SU-DHL-6 (cell line): Measurements from ENCODE around the gene SDCCAG8.

Source experiments
- EZH2phosphoT487 ChIP-seq: fragments of 200-600 bp; sonication (generic), shearing (Covaris generic); conservative IDR thresholded peaks from 2 replicates; pipeline ENCODE4 v1.6.1; 2018; ENCODE audit warnings: mild to moderate bottlenecking, antibody characterized with exemption, low read length, moderate library complexity, mixed read lengths
- TF ChIP-seq, protein P1 (sequence below): fragments of 200-600 bp; sonication (generic); IDR thresholded peaks from one replicate; pipeline ENCODE4 v1.5.1; 2017; ENCODE audit warnings: antibody characterized with exemption, mild to moderate bottlenecking, low read length, moderate library complexity; ENCODE audit not compliant: insufficient read depth, poor library complexity, severe bottlenecking

DNA sequence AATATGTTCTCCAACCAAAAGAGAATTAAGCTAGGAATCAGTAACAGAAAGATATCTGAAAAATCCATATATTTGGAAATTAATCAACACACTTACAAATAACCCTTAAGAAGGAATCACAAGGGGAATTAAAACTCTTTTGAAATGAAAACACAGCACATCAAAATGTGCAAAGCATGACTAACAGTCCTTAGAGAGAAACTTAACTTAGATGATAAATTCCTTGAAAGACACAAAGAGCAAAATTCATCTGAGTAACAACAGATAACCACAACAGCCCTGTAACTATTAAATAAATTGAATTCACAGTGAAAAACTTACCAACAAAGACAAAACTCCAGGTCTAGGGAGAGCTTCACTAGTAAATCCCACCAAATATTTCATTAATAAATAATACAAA, 283.8 kb downstream of the SDCCAG8 start:
- TF ChIP-seq, protein P1, sequence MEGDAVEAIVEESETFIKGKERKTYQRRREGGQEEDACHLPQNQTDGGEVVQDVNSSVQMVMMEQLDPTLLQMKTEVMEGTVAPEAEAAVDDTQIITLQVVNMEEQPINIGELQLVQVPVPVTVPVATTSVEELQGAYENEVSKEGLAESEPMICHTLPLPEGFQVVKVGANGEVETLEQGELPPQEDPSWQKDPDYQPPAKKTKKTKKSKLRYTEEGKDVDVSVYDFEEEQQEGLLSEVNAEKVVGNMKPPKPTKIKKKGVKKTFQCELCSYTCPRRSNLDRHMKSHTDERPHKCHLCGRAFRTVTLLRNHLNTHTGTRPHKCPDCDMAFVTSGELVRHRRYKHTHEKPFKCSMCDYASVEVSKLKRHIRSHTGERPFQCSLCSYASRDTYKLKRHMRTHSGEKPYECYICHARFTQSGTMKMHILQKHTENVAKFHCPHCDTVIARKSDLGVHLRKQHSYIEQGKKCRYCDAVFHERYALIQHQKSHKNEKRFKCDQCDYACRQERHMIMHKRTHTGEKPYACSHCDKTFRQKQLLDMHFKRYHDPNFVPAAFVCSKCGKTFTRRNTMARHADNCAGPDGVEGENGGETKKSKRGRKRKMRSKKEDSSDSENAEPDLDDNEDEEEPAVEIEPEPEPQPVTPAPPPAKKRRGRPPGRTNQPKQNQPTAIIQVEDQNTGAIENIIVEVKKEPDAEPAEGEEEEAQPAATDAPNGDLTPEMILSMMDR = no peak
- no peak for TF ChIP-seq EZH2phosphoT487
